ENCODE data around the gene TFPI2.

Gene TFPI2

GRCh38 chr7:93851536-93851935 is 39.0 kb downstream of the TFPI2 start:
- no peak for DNase-seq

- no peak for DNase-seq
Observed at GRCh38 chr7:93843260-93843659, 47.3 kb downstream of the TFPI2 start.

GRCh38 chr7:93838966-93839365 is 51.6 kb downstream of the TFPI2 start:
- DNase-seq: no peak

- no peak for DNase-seq
Observed at GRCh38 chr7:93837245-93837644, 53.3 kb downstream of the TFPI2 start.

GRCh38 chr7:93836116-93836515 is 54.4 kb downstream of the TFPI2 start:
- no peak for DNase-seq

GRCh38 chr7:93835702-93836101 is 54.9 kb downstream of the TFPI2 start:
- no peak for DNase-seq
